ENCODE results near the gene DNAH5.

The DNAH5 gene

GRCh38 chr5:13941468-13941867 lies 3.0 kb downstream of the DNAH5 start:
- no peaks in the 10 kb centered on the region for H3K9me3 ChIP-seq (ENCODE audit: control insufficient read depth, insufficient read depth, low read length)
- H3K4me3 ChIP-seq (ENCODE audit: low read depth, low read length) = no peak overlapping the region
- peaks cover 33% of the 10 kb centered on the region for H3K4me1 ChIP-seq (ENCODE audit: control insufficient read depth, insufficient read depth, low read length)
- H3K9ac ChIP-seq (ENCODE audit: low read depth, low read length) = no peak overlapping the region
- peak overlapping the region; percentile 46 for H3K27ac ChIP-seq (ENCODE audit: low read depth, low read length)
- H3K27me3 ChIP-seq (ENCODE audit: control insufficient read depth, insufficient read depth, low read length) = no peaks in the 10 kb centered on the region
- H3K36me3 ChIP-seq (ENCODE audit: control insufficient read depth, insufficient read depth, low read length) = no peaks in the 10 kb centered on the region

- Histone ChIP-seq H3K27me3 (ENCODE audit: control insufficient read depth, insufficient read depth, low read length) (no peaks in the 10 kb centered on the region), H3K4me1 (ENCODE audit: control insufficient read depth, insufficient read depth, low read length) (peaks cover 30% of the 10 kb centered on the region), H3K27ac (ENCODE audit: low read depth, low read length) (no peak overlapping the region), H3K36me3 (ENCODE audit: control insufficient read depth, insufficient read depth, low read length) (no peaks in the 10 kb centered on the region), H3K9me3 (ENCODE audit: control insufficient read depth, insufficient read depth, low read length) (no peaks in the 10 kb centered on the region), H3K9ac (ENCODE audit: low read depth, low read length) (no peak overlapping the region), H3K4me3 (ENCODE audit: low read depth, low read length) (no peak overlapping the region)
Measured at GRCh38 chr5:13939638-13940037, 4.8 kb downstream of the DNAH5 start.

- no peaks in the 10 kb centered on the region for H3K27me3 ChIP-seq (ENCODE audit: control insufficient read depth, insufficient read depth, low read length)
- H3K4me3 ChIP-seq (ENCODE audit: low read depth, low read length) = no peak overlapping the region
- H3K9me3 ChIP-seq (ENCODE audit: control insufficient read depth, insufficient read depth, low read length) = no peaks in the 10 kb centered on the region
- H3K9ac ChIP-seq (ENCODE audit: low read depth, low read length) = no peak overlapping the region
- H3K27ac ChIP-seq (ENCODE audit: low read depth, low read length) = no peak overlapping the region
- no peaks in the 10 kb centered on the region for H3K36me3 ChIP-seq (ENCODE audit: control insufficient read depth, insufficient read depth, low read length)
- no peaks in the 10 kb centered on the region for H3K4me1 ChIP-seq (ENCODE audit: control insufficient read depth, insufficient read depth, low read length)
Measured at GRCh38 chr5:13934921-13935320, 9.6 kb downstream of the DNAH5 start.

- Histone ChIP-seq H3K9ac (ENCODE audit: low read depth, low read length) (no peak overlapping the region), H3K4me3 (ENCODE audit: low read depth, low read length) (no peak overlapping the region), H3K27ac (ENCODE audit: low read depth, low read length) (no peak overlapping the region)
Measured at GRCh38 chr5:13934125-13934524, 10.4 kb downstream of the DNAH5 start.

GRCh38 chr5:13932561-13932960 lies 11.9 kb downstream of the DNAH5 start:
- Histone ChIP-seq H3K27ac (ENCODE audit: low read depth, low read length) (no peak overlapping the region), H3K4me1 (ENCODE audit: control insufficient read depth, insufficient read depth, low read length) (no peaks in the 10 kb centered on the region), H3K4me3 (ENCODE audit: low read depth, low read length) (no peak overlapping the region), H3K9ac (ENCODE audit: low read depth, low read length) (no peak overlapping the region), H3K36me3 (ENCODE audit: control insufficient read depth, insufficient read depth, low read length) (no peaks in the 10 kb centered on the region), H3K9me3 (ENCODE audit: control insufficient read depth, insufficient read depth, low read length) (no peaks in the 10 kb centered on the region), H3K27me3 (ENCODE audit: control insufficient read depth, insufficient read depth, low read length) (no peaks in the 10 kb centered on the region)

More at GRCh38 chr5:13934125-13934524, 10.4 kb downstream of the DNAH5 start:
- H3K27me3 ChIP-seq (ENCODE audit: control insufficient read depth, insufficient read depth, low read length) = no peaks in the 10 kb centered on the region
- H3K36me3 ChIP-seq (ENCODE audit: control insufficient read depth, insufficient read depth, low read length) = no peaks in the 10 kb centered on the region
- H3K9me3 ChIP-seq (ENCODE audit: control insufficient read depth, insufficient read depth, low read length) = no peaks in the 10 kb centered on the region
- H3K4me1 ChIP-seq (ENCODE audit: control insufficient read depth, insufficient read depth, low read length) = no peaks in the 10 kb centered on the region

GRCh38 chr5:13932011-13932410 lies 12.5 kb downstream of the DNAH5 start:
- no peaks in the 10 kb centered on the region for H3K36me3 ChIP-seq (ENCODE audit: control insufficient read depth, insufficient read depth, low read length)
- no peak overlapping the region for H3K4me3 ChIP-seq (ENCODE audit: low read depth, low read length)
- H3K4me1 ChIP-seq (ENCODE audit: control insufficient read depth, insufficient read depth, low read length) = no peaks in the 10 kb centered on the region
- no peaks in the 10 kb centered on the region for H3K27me3 ChIP-seq (ENCODE audit: control insufficient read depth, insufficient read depth, low read length)
- H3K9me3 ChIP-seq (ENCODE audit: control insufficient read depth, insufficient read depth, low read length) = no peaks in the 10 kb centered on the region
- no peak overlapping the region for H3K27ac ChIP-seq (ENCODE audit: low read depth, low read length)
- no peak overlapping the region for H3K9ac ChIP-seq (ENCODE audit: low read depth, low read length)

- H3K27me3 ChIP-seq (ENCODE audit: control insufficient read depth, insufficient read depth, low read length) = no peaks in the 10 kb centered on the region
- H3K9ac ChIP-seq (ENCODE audit: low read depth, low read length) = no peak overlapping the region
- no peaks in the 10 kb centered on the region for H3K9me3 ChIP-seq (ENCODE audit: control insufficient read depth, insufficient read depth, low read length)
- H3K4me3 ChIP-seq (ENCODE audit: low read depth, low read length) = no peak overlapping the region
- H3K36me3 ChIP-seq (ENCODE audit: control insufficient read depth, insufficient read depth, low read length) = no peaks in the 10 kb centered on the region
- no peak overlapping the region for H3K27ac ChIP-seq (ENCODE audit: low read depth, low read length)
- no peaks in the 10 kb centered on the region for H3K4me1 ChIP-seq (ENCODE audit: control insufficient read depth, insufficient read depth, low read length)
Measured at GRCh38 chr5:13930541-13931171, 13.8 kb downstream of the DNAH5 start.

- Histone ChIP-seq H3K36me3 (ENCODE audit: control insufficient read depth, insufficient read depth, low read length) (no peaks in the 10 kb centered on the region), H3K9ac (ENCODE audit: low read depth, low read length) (no peak overlapping the region), H3K9me3 (ENCODE audit: control insufficient read depth, insufficient read depth, low read length) (no peaks in the 10 kb centered on the region), H3K27ac (ENCODE audit: low read depth, low read length) (no peak overlapping the region), H3K4me3 (ENCODE audit: low read depth, low read length) (no peak overlapping the region), H3K27me3 (ENCODE audit: control insufficient read depth, insufficient read depth, low read length) (no peaks in the 10 kb centered on the region), H3K4me1 (ENCODE audit: control insufficient read depth, insufficient read depth, low read length) (no peaks in the 10 kb centered on the region)
Measured at GRCh38 chr5:13926731-13927130, 17.8 kb downstream of the DNAH5 start.

- H3K9me3 ChIP-seq (ENCODE audit: control insufficient read depth, insufficient read depth, low read length) = no peaks in the 10 kb centered on the region
- no peak overlapping the region for H3K9ac ChIP-seq (ENCODE audit: low read depth, low read length)
- H3K4me1 ChIP-seq (ENCODE audit: control insufficient read depth, insufficient read depth, low read length) = 0 out of 2 replicates have a peak, but pooled peaks cover 4% of the 10 kb centered on the region
- no peaks in the 10 kb centered on the region for H3K27me3 ChIP-seq (ENCODE audit: control insufficient read depth, insufficient read depth, low read length)
- no peak overlapping the region for H3K27ac ChIP-seq (ENCODE audit: low read depth, low read length)
- H3K36me3 ChIP-seq (ENCODE audit: control insufficient read depth, insufficient read depth, low read length) = no peaks in the 10 kb centered on the region
- no peak overlapping the region for H3K4me3 ChIP-seq (ENCODE audit: low read depth, low read length)
Measured at GRCh38 chr5:13921578-13921977, 22.9 kb downstream of the DNAH5 start.

GRCh38 chr5:13919786-13920185 lies 24.7 kb downstream of the DNAH5 start:
- no peaks in the 10 kb centered on the region for H3K9me3 ChIP-seq (ENCODE audit: control insufficient read depth, insufficient read depth, low read length)
- no peak overlapping the region for H3K27ac ChIP-seq (ENCODE audit: low read depth, low read length)
- 0 out of 2 replicates have a peak, but pooled peaks cover 4% of the 10 kb centered on the region for H3K4me1 ChIP-seq (ENCODE audit: control insufficient read depth, insufficient read depth, low read length)
- H3K9ac ChIP-seq (ENCODE audit: low read depth, low read length) = no peak overlapping the region
- no peaks in the 10 kb centered on the region for H3K36me3 ChIP-seq (ENCODE audit: control insufficient read depth, insufficient read depth, low read length)
- no peak overlapping the region for H3K4me3 ChIP-seq (ENCODE audit: low read depth, low read length)
- no peaks in the 10 kb centered on the region for H3K27me3 ChIP-seq (ENCODE audit: control insufficient read depth, insufficient read depth, low read length)

GRCh38 chr5:13919087-13919486 lies 25.4 kb downstream of the DNAH5 start:
- 0 out of 2 replicates have a peak, but pooled peaks cover 4% of the 10 kb centered on the region for H3K4me1 ChIP-seq (ENCODE audit: control insufficient read depth, insufficient read depth, low read length)
- H3K27ac ChIP-seq (ENCODE audit: low read depth, low read length) = no peak overlapping the region
- H3K4me3 ChIP-seq (ENCODE audit: low read depth, low read length) = no peak overlapping the region
- H3K36me3 ChIP-seq (ENCODE audit: control insufficient read depth, insufficient read depth, low read length) = no peaks in the 10 kb centered on the region
- no peaks in the 10 kb centered on the region for H3K9me3 ChIP-seq (ENCODE audit: control insufficient read depth, insufficient read depth, low read length)
- H3K9ac ChIP-seq (ENCODE audit: low read depth, low read length) = no peak overlapping the region
- H3K27me3 ChIP-seq (ENCODE audit: control insufficient read depth, insufficient read depth, low read length) = no peaks in the 10 kb centered on the region

Measured in HUES48 (cell line).